ENCODE data around the gene APBA2. TPM values are rescaled to one million over a fixed set of nuclear protein-coding genes. Genes with fewer than 3 reads are reported as not detected.

APBA2 gene
- polyA plus RNA-seq, 1 donor = 4.4 TPM

GRCh38 chr15:28942046-28942445 lies 56.3 kb downstream of the APBA2 start:
- no peak for DNase-seq

GRCh38 chr15:28942571-28942970 lies 56.8 kb downstream of the APBA2 start:
- no peak for DNase-seq

GRCh38 chr15:28943146-28943545 lies 57.4 kb downstream of the APBA2 start:
- DNase-seq = no peak

GRCh38 chr15:28943611-28944230 lies 57.9 kb downstream of the APBA2 start:
- no peak for DNase-seq

GRCh38 chr15:28944286-28944685 lies 58.5 kb downstream of the APBA2 start:
- no peak for DNase-seq

GRCh38 chr15:28944696-28945300 lies 59.0 kb downstream of the APBA2 start:
- no peak for DNase-seq

- no peak for DNase-seq
These were observed 60.0 kb downstream of the APBA2 start for GRCh38 chr15:28945626-28946230.

- DNase-seq = no peak
These were observed 61.0 kb downstream of the APBA2 start for GRCh38 chr15:28946803-28947202.

- no peak for DNase-seq
These were observed 61.5 kb downstream of the APBA2 start for GRCh38 chr15:28947221-28947674.

- no peak for DNase-seq
These were observed 62.3 kb downstream of the APBA2 start for GRCh38 chr15:28948036-28948435.

GRCh38 chr15:28950916-28951315 lies 65.1 kb downstream of the APBA2 start:
- DNase-seq = no peak

- no peak for DNase-seq
These were observed 67.1 kb downstream of the APBA2 start for GRCh38 chr15:28952666-28953491.

GRCh38 chr15:28953573-28954195 lies 67.9 kb downstream of the APBA2 start:
- DNase-seq = no peak

GRCh38 chr15:28954466-28955159 lies 68.8 kb downstream of the APBA2 start:
- no peak for DNase-seq

- no peak for DNase-seq
These were observed 69.6 kb downstream of the APBA2 start for GRCh38 chr15:28955160-28955992.

- DNase-seq = no peak
These were observed 70.2 kb downstream of the APBA2 start for GRCh38 chr15:28955993-28956421.

GRCh38 chr15:28956491-28956890 lies 70.7 kb downstream of the APBA2 start:
- no peak for DNase-seq

GRCh38 chr15:28957606-28958498 lies 72.1 kb downstream of the APBA2 start:
- DNase-seq = no peak

GRCh38 chr15:28959326-28959725 lies 73.6 kb downstream of the APBA2 start:
- DNase-seq = no peak

- no peak for DNase-seq
These were observed 75.2 kb downstream of the APBA2 start for GRCh38 chr15:28960979-28961378.
